HFF-Myc (cell line): Measurements from ENCODE around the gene ABLIM1.

Experiments used
- DNase-seq: peaks from one replicate; pipeline ENCODE4 v3.0.0-alpha.2; 2011; ENCODE audit warnings: low read depth; ENCODE audit errors: extremely low read depth
- H3K4me3 ChIP-seq: replicated peaks from 2 replicates; pipeline ENCODE4 v1.5.1; 2011; ENCODE audit warnings: low read depth, mild to moderate bottlenecking, control low read depth, low read length
- TF ChIP-seq, protein P1 (sequence below): IDR thresholded peaks from 2 replicates; pipeline ENCODE4 v1.5.1; 2012; ENCODE audit warnings: mild to moderate bottlenecking, low read depth, low read length, control low read depth; ENCODE audit errors: missing control alignments

ABLIM1 gene

DNA sequence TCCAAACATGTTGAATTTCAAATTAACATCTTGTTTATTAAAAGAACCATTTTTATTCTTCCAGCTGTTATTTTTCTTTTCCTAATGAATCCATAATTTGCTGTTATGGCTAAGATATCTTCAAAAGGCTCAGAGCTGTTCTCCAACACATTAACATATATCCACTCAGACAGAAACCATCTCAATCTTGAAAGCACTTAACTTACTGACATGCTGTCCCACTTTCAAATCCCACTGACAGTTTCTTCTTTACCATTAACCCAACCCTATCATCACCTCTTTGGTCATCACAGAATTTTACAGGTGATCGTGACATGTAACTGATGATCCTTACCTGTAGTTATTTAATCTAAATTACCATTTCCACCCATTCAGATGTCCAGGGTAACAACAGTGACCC is 178.2 kb downstream of the ABLIM1 start:
- H3K4me3 ChIP-seq, result no peak overlapping the region
- TF ChIP-seq, protein P1, sequence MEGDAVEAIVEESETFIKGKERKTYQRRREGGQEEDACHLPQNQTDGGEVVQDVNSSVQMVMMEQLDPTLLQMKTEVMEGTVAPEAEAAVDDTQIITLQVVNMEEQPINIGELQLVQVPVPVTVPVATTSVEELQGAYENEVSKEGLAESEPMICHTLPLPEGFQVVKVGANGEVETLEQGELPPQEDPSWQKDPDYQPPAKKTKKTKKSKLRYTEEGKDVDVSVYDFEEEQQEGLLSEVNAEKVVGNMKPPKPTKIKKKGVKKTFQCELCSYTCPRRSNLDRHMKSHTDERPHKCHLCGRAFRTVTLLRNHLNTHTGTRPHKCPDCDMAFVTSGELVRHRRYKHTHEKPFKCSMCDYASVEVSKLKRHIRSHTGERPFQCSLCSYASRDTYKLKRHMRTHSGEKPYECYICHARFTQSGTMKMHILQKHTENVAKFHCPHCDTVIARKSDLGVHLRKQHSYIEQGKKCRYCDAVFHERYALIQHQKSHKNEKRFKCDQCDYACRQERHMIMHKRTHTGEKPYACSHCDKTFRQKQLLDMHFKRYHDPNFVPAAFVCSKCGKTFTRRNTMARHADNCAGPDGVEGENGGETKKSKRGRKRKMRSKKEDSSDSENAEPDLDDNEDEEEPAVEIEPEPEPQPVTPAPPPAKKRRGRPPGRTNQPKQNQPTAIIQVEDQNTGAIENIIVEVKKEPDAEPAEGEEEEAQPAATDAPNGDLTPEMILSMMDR, result no peak
- DNase-seq, result no peak

DNA sequence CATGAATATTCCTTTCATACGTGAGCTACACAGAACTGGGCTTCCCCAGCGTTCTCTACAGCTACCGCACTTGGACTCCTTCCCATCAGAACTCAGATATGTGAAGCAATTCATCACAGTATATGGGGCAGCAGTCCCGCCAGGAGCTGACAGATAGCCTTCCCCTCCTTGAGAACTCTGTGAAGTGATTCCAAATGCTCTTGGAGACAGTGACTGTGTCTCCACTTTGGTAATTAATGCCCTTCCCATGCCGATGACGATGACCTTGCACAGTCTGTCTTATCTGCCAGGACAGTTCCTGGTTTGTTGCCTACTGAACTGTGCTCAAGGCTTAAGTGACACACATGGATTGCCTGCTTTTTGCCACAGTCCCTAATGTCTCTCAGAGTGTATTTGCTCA is 178.8 kb downstream of the ABLIM1 start:
- TF ChIP-seq, protein P1, result no peak
- no peak for DNase-seq
- H3K4me3 ChIP-seq, result no peak overlapping the region

DNA sequence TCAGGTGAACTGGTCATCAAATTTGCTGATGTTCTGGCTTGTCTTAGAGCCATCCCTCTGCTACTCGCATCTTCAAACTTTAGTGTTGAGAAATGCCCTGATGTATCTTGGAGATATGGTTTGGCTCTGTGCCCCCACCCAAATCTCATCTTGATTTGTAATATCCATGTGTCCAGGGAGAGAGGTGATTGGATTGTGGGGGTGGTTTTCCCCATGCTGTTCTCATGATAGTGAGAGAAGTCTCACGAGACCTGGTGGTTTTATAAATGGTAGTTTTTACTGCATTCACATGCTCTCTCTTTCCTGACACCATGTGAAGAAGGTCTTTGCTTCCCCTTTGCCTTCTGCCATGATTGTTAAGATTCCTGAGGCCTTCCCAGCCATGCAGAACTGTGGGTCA is 179.8 kb downstream of the ABLIM1 start:
- no peak overlapping the region for H3K4me3 ChIP-seq
- TF ChIP-seq, protein P1, result no peak
- no peak for DNase-seq

DNA sequence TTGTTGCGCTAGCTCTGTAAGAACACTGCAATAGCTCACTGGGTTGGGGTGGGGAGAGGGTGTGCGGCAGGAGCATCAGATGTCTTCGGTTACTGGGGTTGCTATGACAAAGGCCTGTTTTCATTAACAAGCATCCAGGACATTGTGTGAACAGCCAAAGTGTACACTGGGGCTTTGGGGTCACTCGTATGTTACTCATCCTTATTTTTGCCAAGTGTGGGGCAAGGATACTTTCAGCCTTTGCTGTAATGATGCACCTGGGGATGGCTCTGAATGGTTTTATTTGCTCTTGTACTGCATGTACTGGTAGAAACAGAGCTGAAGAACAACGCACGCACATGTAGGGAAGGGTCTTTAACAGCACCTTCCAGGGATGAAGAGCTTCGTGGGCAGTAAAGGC is 180.8 kb downstream of the ABLIM1 start:
- TF ChIP-seq, protein P1, result no peak
- no peak for DNase-seq
- H3K4me3 ChIP-seq, result no peak overlapping the region

DNA sequence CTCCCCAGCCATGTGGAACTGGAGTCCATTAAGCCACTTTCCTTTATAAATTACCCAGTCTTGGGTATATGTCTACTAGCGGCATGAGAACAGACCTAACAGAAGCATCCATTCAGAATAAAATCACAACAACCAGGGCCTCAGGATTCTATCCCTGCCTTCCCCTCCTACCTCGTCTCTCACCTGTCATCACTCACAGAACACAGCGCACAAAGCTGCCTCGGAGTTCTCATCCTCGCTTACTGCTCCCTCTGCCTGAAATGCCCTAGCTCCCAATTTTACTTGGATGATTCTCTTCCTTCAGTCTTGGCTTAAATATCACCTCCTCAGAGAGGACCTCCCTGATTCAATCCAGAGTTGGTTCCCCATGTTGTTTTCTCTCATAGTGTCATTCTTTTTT is 183.1 kb downstream of the ABLIM1 start:
- DNase-seq, result no peak
- TF ChIP-seq, protein P1, result no peak
- H3K4me3 ChIP-seq, result no peak overlapping the region

DNA sequence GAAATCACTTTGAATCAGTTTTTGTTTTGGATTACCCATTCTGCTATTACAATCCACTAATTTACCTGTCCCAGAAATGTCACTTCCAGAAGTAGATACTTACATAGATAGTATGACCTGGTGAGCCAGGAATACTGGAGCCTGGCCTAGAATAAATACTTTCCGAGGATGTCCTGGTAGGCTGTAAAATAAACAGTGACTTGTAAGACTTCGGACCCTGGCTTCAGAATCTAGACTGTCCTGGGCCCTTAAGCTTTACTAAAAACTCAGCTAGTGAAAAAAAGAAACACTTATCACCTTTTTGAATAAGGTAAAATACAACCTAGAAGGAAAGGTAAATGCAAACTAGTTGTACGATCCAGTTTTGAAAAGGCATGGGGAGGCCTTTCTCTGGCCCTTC is 184.3 kb downstream of the ABLIM1 start:
- TF ChIP-seq, protein P1, result no peak
- H3K4me3 ChIP-seq, result no peak overlapping the region
- DNase-seq, result no peak

DNA sequence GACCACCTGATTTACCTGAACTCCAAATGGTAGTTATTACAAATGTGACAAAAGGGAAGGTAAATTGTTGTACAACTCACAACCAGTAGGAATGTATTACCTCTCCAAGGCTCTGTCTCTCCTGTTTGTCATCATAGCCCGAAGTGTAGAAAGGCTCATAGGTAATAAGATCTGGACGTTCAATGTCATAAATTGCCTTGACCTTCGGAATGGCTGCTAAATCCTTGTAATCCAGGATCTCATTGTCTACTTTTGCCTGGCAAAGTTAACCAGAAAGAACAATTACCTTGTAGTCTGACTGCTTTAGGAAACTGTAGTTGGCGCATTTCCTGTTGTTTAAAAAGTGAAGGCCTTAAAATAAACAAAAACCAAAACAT is 185.2 kb downstream of the ABLIM1 start:
- TF ChIP-seq, protein P1, result no peak
- H3K4me3 ChIP-seq, result no peak overlapping the region

More for the DNA sequence above, 185.2 kb downstream of the ABLIM1 start:
- no peak for DNase-seq
